Peyer's patch (tissue), 4 donors: ENCODE measurements around the gene FHL3.

Experiments used
- POLR2A ChIP-seq, 2 donors: fragments of 450-650 bp; IDR thresholded peaks; one replicate each; pipeline ENCODE4 v1.5.1; 2017; ENCODE audit warnings: antibody characterized with exemption in 2 of 2, mild to moderate bottlenecking in 2 of 2, moderate library complexity in 2 of 2
- TF ChIP-seq, protein P1 (sequence below), 6 experiments: fragments of 450-650 bp in 4 of 6; fragments of 200-600 bp in 2 of 6; sonication (generic) in 1 of 6; IDR thresholded peaks; one replicate each; pipeline ENCODE4 v1.5.1; 2017 to 2019; ENCODE audit warnings: antibody characterized with exemption in 6 of 6, mild to moderate bottlenecking in 3 of 6, moderate library complexity in 1 of 6

DNA sequence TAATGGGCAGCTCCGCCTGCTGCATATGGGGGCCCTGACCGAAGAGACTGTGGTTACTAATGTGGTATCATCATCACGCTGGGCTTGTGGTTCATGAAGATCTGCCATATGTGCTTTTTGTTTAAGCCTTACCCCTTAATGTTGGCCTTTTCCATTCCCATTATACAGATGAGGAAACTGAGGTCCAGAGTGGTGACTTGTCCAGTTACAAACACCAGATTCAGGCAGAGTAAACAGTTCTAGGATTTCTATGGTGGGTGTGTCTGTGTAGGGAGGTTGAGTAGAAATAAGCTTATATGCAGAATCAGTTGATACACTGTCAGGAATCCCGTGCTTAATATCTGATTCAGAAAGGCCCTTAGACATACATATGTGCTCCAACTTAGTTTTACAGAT is 7.9 kb upstream of the FHL3 start:
- TF ChIP-seq, protein P1, sequence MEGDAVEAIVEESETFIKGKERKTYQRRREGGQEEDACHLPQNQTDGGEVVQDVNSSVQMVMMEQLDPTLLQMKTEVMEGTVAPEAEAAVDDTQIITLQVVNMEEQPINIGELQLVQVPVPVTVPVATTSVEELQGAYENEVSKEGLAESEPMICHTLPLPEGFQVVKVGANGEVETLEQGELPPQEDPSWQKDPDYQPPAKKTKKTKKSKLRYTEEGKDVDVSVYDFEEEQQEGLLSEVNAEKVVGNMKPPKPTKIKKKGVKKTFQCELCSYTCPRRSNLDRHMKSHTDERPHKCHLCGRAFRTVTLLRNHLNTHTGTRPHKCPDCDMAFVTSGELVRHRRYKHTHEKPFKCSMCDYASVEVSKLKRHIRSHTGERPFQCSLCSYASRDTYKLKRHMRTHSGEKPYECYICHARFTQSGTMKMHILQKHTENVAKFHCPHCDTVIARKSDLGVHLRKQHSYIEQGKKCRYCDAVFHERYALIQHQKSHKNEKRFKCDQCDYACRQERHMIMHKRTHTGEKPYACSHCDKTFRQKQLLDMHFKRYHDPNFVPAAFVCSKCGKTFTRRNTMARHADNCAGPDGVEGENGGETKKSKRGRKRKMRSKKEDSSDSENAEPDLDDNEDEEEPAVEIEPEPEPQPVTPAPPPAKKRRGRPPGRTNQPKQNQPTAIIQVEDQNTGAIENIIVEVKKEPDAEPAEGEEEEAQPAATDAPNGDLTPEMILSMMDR (IDR thresholded peaks at IDR 0.05): no peak
- TF ChIP-seq POLR2A (IDR thresholded peaks at IDR 0.05): no peak
